GM12874 (cell line): ENCODE data around the gene ARHGAP4.

Experiments used
- CTCF ChIP-seq: IDR thresholded peaks from 2 replicates; pipeline ENCODE4 v1.5.1; 2011; ENCODE audit warnings: low read depth, mild to moderate bottlenecking, control low read depth, low read length, moderate library complexity; ENCODE audit not compliant: insufficient read depth

Gene ARHGAP4

GRCh38 chrX:153925739-153926551 lies at the start of gene ARHGAP4:
Gene ARHGAP4 (minus strand): TSS chrX:153926264. CDS start chrX:153926202, 62 bp downstream.
- TF ChIP-seq CTCF = no peak

GRCh38 chrX:153974726-153975286 lies 48.7 kb upstream of the ARHGAP4 start:
- no peak for TF ChIP-seq CTCF

- TF ChIP-seq CTCF = no peak
Observed at GRCh38 chrX:153974003-153974725, 48.1 kb upstream of the ARHGAP4 start.

- TF ChIP-seq CTCF = no peak
Observed at GRCh38 chrX:153973127-153974002, 47.3 kb upstream of the ARHGAP4 start.

GRCh38 chrX:153972368-153973126 lies 46.5 kb upstream of the ARHGAP4 start, which contains the start of gene TMEM187:
Gene TMEM187 (plus strand): TSS chrX:153972754. CDS start chrX:153982063, 9,309 bp downstream.
- TF ChIP-seq CTCF = no peak

- TF ChIP-seq CTCF = no peak
Observed at GRCh38 chrX:153971450-153972367, 45.6 kb upstream of the ARHGAP4 start, which contains the start of gene HCFC1. Gene HCFC1 (minus strand): TSS chrX:153971818. CDS start chrX:153970840, 978 bp downstream.
